Right renal pelvis (tissue), 4 donors: Measurements from ENCODE around the gene CNTN5. TPM values are rescaled to one million over a fixed set of nuclear protein-coding genes. Genes with fewer than 3 reads are reported as not detected.

Experiments
- DNase-seq, 4 donors: peaks; one replicate each; pipeline ENCODE4 v3.0.0-alpha.2; 2013; ENCODE audit warnings: low read depth in 4 of 4, low spot score in 3 of 4, missing footprints in 1 of 4
- polyA plus RNA-seq, 4 donors: library from polyadenylated mRNA; unstranded; fragments of 120-200 nt; gene quantifications; one replicate each; pipeline ENCODE4 v1.2.1, GENCODE V29; 2013; ENCODE audit not compliant: insufficient read length in 4 of 4

The CNTN5 gene
- polyA plus RNA-seq, 4 donors: 15.7 to 23.2 (median 21.5) TPM

DNA sequence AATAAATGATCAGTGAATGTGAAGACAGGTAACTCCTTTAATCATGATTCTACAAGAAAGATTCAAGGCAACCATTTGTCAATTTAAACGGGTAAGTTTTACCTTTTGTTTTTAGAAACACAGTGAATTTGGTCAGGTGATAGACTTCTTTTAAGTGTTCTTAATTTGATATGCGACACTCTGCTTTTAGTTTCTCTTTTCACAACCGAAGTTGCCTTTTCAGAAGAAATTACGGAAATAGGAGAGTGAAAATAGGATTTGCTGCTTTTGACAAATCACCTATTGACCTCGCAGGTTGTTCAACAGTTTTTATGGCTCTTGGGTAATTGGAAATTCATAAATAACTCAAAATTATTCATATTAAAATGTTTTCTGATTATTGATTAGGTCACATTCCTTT lies 142.1 kb downstream of the CNTN5 start:
- no peak for DNase-seq

DNA sequence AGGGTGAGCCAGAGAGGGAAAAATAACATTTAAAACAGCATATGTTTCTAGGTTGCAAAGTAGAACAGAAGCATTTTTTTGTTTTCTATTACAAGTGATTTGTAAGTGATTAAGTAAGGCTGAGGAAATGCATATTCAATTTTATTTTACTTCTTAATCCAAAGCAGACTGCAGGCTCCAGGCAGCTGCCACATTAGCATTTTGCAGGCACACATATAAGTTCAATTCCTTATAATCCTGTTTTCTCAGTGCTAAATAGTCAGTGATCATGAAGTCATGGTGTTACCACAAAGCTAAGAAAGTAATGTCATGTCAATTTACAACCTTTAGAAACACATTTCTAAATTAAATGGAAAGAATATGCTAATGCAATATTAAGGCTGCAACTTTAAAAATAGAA lies 149.8 kb downstream of the CNTN5 start:
- no peak for DNase-seq

DNA sequence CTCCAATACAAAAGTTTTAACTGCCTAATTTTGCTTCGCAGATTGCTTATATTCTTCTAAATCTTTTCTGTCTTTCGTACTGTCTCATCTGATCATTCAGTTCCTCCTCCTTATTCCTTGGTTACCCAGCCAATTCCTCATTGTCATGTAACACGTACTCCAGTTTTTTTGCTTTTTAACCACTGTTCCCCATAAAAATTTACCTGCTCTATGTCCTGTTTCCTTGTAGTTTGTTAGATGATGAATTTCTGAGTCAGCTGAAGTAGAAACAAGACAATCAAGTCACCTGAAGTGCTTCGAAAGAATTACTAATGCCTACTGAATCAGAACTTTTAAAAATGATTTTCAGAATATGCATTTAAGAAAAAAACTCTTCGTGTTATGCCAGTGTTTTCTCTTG lies 150.6 kb downstream of the CNTN5 start:
- DNase-seq: no peak

DNA sequence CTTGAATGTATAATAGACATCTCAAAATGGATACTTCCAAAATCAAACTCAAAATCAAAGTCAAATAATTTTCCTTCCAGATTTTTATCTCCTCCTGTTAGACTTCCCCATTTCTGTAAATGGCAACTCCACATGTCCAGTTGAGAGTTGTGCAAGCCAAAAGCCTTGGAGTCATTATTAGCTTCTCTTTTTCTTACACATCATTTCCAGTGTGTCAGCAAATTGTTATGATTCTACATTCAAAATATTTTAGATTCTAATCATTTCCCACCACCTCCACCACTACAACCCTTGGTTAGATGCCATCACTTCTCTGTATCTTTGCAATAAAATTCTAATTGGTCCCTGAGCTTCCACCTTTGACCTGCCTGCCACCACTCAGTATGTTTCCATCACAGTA lies 155.7 kb downstream of the CNTN5 start:
- no peak for DNase-seq

DNA sequence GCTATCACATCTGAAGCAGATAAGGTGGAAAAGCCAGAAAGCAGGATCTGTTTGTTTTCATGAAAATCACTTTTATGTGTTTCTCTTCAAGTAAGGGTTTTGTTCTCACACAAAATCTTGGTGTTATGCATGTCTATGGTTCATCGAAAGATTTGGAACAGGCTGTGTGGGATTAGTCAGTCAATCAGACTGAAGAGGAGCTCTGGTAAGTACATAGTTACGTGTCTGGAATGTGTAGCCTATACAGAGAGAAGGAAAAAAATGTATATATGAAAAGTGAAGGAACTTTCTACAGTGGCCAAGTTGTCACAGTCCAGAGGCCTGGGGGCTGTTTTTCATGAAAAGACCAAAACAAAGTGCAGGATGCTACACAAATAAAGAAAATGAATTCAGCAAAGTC lies 156.7 kb downstream of the CNTN5 start:
- no peak for DNase-seq

DNA sequence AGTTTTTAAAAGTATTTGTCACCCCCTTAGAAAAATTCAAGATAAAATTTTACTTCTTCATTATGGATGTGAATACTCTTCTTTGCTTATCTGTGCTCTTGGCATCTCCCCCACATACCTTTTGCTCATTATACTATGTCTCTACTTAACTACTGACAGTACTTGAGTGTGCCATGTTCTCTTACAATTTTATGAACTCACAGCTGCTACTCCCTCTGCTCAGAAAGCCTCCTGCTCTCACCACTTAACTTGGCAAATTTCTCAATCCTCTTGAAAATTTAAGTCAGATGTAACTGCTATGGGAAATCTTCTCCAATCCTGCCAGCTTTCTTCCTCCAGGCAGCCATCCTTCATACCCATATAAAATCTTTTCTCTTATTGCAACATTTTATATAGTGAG lies 163.4 kb downstream of the CNTN5 start:
- no peak for DNase-seq

DNA sequence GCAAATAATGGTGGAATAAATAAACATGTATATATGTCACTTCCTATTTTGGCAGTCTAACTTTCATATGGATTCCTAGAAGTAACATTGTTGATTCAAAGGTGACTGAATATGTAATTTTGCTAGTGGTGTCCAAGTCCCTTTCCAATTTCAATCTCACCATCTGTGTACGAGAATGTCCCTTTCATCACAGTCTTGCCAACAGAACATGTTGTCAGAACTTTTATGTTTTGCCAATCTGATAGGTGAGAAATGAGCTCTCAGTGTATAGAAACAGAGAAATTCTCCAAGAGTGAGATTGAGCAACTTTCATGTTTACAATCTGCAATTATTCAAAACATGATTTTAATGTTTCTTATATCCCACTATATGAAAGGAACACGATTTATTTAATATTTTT lies 167.5 kb downstream of the CNTN5 start:
- DNase-seq: no peak

DNA sequence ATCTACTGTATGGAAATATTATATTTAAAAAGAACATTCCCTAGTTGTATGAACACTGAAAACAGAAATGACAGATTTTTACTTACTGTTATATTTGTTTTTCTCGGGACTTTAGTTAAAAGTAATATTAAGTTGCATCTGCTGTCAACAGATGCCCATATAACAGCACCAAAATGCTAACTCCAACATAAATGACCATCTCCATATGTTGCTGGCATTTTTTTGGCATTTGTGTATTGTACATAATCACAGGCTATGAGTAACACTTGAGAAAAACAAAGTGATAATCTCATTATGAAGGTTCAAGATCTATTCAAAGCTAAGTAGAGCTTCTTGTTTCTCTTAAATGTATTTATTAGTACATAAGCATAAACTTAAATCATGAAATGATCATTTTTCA lies 172.0 kb downstream of the CNTN5 start:
- DNase-seq: no peak

DNA sequence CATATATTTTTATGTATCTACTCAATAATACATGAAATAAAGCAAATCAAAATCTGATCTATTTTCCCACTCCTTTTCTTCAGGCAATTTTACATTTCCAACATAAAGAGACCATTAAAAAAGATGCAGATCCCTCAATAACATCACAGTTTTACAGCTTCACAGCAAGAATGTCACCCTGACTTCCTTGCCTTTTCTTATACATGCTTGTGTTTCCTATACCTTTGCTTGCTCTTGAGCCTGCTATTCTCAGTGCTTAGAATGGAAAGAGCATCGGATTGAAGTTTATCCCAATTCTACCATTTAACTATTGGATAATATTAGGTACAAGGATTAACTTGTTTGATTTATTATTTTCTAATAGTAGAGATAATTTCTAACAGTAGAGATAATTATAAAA lies 176.7 kb downstream of the CNTN5 start:
- no peak for DNase-seq

DNA sequence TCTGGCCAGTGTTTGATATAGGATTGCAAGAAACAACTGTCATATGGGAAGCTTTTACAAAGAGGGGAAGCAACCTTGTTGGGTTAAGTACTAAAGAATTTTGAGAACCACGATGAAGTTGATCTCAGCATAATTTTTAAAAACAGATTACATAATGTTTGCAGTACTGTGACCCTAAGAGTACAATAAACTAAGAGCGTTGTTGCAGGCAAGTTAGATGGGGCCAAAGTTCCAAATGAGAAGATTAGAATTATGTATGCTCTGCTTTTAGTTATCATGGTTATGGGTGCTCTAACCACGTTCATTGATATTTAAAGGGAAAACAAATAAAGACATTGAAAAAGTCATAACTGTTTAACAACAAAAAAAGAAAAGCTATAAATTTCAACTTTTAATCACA lies 177.5 kb downstream of the CNTN5 start:
- no peak for DNase-seq

DNA sequence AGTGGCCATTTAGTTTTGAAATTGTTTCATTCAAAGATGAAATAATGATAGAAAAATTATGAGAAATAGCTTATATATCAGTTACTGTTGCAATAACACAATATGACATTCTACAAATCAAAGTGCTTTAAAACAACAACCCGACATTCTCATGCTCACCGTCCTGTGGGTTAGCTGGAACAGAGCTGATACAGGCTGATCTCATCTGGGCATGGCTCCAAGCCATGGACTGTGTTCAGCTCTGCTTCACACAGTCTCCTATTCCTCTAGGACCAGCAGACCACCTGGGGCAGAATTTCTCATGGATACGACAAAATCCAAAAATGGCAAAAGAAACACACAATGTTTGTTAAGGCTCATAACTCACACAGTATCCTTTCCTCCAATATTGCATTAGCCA lies 178.6 kb downstream of the CNTN5 start:
- no peak for DNase-seq

DNA sequence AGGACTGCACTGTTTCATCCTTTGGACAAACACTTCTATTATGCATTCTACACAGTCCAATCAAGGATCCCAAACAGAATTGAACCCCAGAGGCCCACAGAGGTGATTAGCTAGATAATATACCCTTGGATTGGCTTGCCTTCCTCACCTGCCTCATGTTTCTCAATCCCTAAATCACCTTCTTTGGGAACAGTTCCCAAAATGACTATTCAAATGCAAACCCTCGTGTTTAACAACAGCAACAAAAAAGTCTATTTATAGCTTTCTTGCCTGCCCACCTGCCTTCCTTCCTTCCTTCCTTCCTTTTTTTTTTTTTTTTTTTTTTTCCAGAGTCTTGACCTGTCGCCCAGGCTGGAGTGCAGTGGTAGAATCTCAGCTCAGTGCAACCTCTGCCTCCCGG lies 180.0 kb downstream of the CNTN5 start:
- no peak for DNase-seq

DNA sequence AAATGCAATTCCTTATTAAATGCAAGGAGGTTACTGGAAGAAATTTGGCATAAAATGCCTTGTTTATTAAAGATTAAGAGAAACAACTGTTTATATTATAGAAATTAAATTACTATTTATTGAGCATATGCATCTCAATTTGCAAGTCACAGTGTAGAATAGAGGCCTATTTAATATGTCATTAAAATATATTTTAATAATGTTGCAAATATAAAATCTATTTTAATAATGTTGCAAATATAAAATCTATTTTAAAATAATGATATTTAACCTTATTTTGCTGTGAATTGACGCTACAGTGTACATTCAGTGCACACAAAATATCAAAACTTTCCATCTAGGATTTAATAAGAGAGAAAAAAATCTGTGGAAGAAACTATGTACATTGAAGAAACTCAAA lies 188.1 kb downstream of the CNTN5 start:
- DNase-seq: no peak

DNA sequence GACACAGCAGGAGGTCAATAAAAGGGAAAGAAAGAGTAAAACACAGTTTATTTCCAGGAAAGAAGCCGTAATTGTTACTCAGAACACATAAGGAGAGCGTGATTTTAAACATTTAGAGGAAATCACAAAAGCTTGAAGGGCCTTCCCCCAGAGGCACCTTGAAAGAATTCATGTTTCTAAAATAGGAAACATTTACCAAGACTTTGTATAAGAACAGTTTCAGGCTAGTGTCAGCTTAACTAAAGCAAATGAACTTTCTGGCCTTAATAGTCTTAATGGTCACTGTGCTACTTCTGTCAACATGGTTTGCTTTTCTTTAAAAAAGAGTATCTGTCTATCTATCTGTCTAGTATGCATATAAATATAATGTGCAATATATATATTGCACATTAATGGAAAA lies 208.8 kb downstream of the CNTN5 start:
- DNase-seq: no peak

DNA sequence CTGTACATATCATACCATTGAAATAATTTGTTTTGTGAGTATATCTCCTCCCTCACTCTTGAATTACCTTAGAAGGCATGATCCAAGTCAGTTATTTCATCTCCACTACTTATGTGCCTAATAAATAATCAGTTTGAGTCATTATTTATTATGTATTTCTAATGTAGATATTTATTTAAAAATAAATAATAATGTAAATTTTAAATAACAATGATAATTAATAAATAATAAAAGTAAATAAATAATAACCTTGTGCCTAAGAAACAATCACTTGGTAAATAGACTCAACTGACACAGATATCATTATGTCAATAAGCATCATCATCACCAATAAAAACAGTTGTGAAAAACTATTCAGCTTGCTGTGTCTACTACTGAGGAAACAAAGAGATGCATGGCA lies 213.8 kb downstream of the CNTN5 start:
- no peak for DNase-seq

DNA sequence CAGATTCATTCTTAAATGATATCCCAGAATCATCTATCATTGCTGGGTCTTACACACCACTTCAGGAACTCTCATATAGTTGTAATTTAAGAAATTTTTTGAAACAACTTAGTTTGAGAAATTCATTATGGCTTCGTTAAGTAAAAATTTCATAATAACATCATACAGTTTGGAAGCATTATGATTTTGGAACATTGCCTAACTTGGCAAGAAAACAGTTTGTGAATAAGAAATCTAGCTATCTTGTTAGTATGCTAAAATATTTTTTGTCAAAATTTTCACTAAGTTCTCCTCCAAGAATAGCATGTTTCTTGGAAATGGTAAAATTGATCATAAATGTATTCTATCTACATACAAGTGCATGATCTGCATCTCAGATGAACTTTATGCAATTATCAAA lies 217.7 kb downstream of the CNTN5 start:
- DNase-seq: no peak

DNA sequence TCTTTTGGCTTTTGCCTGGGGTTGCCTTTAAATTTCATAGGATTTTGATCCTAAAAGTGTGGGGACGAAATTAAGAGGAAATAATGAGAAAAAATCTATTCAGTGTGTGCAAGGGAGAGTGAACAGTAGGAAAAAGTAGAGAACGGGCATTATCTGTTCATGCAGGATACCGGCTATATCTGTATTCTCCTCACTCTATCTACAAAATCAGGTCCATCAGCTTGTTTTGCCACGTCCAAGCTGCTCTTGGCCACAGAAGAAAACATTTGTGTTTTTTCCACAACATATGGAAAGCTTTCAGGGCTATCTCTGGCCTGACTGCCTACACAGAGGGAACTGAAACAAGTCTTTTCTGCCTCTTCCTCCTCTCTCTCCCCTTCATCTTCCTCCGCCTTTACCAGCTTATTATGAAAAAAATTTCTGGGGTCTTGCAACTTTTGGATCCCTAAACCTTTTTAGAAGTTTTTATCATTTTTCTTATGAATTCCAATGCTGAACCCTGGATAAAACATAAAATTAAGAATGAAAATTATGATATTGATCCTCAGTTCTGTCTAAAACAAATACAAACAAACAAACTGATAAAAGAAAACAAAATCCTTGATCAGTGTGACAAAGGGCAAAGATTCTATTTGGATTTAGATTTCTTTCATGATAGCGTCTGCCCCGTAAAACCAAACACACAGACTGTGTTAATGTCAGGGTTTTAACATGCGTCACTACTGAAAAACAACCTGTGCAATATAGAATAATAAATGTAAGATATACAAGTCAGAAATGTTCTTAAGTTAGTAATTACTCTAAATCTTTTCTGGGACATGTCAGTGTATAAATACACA lies 219.7 kb downstream of the CNTN5 start:
- no peak for DNase-seq

DNA sequence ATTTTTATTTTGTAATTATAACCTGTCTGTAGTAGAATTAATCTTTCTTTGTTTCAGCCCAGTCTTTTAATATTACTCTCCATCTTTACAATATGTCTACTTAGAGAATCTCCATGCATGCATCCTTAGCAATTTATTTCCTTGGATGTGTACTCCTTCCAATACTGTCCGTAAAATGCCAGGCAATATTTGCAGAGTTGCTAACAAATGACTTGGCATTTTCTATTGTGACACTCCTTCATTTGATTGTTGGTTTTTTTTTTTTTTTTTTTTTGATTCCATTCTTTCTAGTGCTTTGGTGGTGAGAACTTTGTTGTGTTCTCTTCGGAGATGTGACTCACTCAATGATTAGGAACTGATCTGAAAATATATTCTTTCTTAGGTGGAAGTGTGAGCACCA lies 220.3 kb downstream of the CNTN5 start:
- DNase-seq: no peak

DNA sequence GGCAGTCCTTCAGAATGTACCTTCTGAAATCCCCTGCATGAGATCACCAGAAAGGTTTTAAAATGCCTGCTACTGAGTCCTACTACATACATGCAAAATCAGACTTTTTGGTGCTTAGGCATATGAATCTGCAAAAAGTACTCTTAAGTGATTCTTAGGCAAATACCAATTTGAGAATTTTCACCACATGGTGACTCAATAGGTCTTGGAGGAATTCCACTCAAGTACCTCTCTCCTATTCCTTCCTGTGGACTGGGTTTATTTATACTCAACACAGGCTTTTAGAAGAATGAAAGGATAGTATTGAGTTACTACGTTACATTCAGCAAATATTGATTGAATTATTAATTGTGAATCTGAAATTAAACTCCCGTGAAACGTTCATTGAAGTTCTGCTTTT lies 223.9 kb downstream of the CNTN5 start:
- no peak for DNase-seq

DNA sequence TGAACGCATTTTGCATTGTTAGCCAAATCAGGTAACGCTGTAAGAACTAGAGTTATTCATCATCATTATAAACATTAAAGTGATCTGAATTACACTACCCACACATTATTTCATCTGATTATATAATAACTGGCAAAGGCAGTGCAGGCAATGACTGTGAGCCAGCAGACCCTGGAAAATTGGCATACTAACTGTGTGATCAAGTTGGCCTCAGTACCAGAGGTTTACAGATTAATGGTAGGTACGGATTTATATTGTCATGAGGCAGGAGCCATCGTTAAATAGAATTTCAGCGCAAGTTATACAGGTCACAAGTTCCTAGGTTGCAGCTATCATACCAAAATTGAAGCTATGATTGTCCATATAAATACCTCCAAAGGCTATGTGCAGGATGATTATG lies 225.4 kb downstream of the CNTN5 start:
- no peak for DNase-seq

DNA sequence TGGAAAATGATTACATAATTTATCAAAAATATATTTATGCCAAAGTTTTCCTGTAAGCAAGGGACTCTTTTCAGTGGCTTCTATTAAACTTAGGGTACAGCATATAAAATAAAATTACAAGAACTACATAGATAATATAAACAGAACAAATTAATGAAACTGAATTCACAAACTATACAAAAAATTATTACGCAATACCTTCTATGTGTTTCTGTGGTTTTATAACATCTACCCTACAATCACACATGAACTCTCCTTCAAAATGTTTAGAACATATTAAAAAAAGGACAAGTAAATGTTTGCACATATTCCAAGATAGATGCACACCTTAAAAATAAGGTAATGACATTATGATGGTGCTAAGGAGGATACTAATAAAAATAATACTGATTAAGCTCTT lies 235.9 kb downstream of the CNTN5 start:
- DNase-seq: no peak

DNA sequence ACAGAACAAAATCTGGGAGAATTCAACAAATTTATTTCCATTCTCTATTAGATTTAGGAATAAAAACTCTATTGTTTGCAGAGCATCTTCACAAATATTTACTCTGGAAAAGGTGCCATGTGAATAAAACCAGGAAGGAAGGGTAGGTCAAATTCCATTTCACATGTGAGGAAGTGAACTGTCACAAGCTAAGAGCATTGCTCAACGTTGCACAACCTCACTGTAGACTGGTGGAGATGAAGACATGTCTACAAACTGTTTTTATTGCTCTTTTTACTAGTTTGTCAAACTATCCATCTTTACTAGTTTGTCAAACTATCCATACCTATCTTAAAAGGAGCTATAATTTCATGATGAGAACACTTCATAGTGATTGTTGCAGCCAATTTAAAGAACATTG lies 236.4 kb downstream of the CNTN5 start:
- no peak for DNase-seq

DNA sequence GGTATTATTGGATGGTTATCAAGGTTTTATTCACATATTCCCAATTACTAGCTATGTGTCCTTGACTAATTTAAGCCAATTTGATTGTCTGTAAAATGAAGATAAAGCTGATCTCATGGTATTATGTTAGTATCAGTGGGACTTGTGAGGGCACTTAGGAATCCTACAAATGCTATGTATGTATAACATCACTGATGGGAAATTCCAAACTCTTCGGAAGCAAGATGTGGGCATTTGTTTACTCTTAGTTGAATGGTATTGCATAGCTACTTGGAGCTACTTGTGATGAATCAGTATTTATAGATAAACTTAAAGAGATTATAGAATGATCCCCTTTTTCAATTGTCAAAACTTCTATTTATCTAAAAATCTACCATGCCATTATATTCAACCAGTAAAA lies 239.9 kb downstream of the CNTN5 start:
- DNase-seq: no peak
